ENCODE measurements around the gene TEPSIN.

TEPSIN gene

DNA sequence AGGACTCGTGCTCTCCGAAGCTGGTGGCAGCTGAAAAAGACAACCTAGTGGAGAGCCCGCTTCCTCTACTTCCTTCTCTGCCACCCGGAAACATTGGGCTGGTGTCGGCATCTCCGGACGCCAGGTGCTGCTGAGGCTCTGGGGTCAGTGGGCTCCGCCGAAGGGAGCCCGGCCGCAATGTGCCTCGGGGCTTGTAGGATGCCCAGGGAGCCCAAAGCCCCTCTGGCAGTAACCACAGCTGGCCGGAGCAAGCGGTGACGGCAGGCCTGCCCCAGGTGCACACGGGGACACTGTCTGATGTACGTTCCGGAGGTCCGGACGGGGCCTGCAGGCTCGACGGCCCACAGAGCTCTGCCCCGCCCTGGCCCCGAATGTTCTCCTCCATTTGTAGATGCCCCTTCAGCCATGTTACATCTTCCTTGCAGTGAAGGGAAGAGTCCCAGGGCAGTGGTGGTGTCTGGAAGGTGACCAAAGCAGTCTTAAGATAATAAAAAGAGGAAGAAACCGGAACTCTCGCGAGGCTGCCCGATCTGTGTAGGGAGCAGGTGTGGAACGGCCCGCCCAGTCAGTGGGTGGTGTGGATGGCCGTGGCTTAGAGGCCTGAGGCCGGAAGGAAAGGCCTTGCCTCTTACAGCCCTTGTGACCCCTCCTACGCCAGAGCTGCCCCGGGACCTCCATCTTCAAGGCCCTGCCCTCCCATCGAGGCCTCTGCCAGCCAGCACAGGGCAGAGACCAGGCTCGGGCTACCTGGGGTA lies 22.9 kb upstream of the TEPSIN start:
- TF ChIP-seq, protein P1, sequence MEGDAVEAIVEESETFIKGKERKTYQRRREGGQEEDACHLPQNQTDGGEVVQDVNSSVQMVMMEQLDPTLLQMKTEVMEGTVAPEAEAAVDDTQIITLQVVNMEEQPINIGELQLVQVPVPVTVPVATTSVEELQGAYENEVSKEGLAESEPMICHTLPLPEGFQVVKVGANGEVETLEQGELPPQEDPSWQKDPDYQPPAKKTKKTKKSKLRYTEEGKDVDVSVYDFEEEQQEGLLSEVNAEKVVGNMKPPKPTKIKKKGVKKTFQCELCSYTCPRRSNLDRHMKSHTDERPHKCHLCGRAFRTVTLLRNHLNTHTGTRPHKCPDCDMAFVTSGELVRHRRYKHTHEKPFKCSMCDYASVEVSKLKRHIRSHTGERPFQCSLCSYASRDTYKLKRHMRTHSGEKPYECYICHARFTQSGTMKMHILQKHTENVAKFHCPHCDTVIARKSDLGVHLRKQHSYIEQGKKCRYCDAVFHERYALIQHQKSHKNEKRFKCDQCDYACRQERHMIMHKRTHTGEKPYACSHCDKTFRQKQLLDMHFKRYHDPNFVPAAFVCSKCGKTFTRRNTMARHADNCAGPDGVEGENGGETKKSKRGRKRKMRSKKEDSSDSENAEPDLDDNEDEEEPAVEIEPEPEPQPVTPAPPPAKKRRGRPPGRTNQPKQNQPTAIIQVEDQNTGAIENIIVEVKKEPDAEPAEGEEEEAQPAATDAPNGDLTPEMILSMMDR (IDR thresholded peaks at IDR 0.05; ENCODE audit: low read depth, low read length, missing control alignments) = no peak
- DNase-seq (ENCODE audit: low read depth) = no peak
- H3K4me3 ChIP-seq (ENCODE audit: low read depth, low read length) = no peak overlapping the region

DNA sequence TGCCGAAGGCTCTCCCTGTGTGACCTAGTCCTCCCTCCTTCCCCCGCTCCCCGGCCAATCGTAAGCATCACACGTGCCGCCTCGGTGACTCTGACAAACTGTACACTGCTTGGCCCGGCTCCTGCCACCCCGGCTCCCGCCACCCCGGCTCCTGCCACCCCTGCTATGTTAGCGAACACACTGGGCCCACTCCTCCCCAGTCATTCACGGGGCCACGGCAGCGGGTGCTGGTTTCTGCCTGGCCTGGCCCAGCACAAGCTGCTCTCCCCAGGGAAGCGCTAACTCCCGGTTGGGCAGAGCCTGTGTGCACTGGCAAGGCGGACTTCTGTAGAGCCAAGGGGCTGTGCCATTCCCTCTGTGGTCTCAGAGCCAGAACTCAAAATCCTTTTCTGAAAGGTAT lies 22.2 kb upstream of the TEPSIN start:
- H3K4me3 ChIP-seq (ENCODE audit: low read depth, low read length) = no peak overlapping the region
- TF ChIP-seq, protein P1 (IDR thresholded peaks at IDR 0.05; ENCODE audit: low read depth, low read length, missing control alignments) = no peak

DNA sequence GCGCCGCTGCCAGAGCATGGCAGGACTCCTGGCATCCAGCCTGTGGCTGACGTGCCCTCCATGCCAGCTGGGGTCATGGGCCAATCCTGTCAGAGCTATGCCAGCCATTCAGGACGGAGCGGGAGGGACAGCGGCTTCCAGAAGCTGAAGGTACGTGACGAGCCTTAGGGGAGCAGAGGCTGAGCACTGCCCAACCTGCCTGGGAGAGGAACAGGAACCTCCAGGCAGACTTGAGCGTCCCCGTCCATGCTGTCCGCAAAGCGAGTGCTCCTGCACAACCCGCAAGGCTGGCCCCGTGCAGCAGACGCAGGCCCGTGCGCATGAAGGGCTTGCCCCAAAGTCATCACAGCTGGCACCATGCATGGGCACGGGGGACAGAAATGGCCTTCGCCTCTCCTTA lies 21.8 kb upstream of the TEPSIN start:
- TF ChIP-seq, protein P1 (IDR thresholded peaks at IDR 0.05; ENCODE audit: low read depth, low read length, missing control alignments) = no peak
- no peak for DNase-seq (ENCODE audit: low read depth)
- H3K4me3 ChIP-seq (ENCODE audit: low read depth, low read length) = no peak overlapping the region

More for the DNA sequence above, 22.2 kb upstream of the TEPSIN start:
- DNase-seq (ENCODE audit: low read depth) = no peak

DNA sequence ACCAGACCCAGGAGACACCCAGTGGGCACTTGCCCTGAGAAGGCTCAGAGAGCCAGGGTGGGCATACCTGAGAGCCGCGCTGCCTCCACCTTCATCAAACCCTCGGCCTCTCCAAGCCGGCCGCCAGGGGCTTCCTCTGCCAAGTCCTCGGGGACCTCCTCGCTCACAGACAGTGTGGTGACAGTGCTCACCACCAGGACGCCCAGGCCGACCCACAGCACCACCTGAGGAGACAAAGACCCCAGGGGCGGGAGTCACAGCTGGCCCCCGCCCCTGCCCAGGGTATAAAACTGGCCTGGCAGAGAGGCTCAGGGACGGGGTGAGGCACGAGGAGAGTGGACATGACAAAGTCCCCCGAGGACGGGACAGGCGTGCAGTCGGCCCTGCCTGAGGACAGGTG lies 21.3 kb upstream of the TEPSIN start:
- no peak for DNase-seq (ENCODE audit: low read depth)
- H3K4me3 ChIP-seq (ENCODE audit: low read depth, low read length) = no peak overlapping the region
- TF ChIP-seq, protein P1 (IDR thresholded peaks at IDR 0.05; ENCODE audit: low read depth, low read length, missing control alignments) = no peak

DNA sequence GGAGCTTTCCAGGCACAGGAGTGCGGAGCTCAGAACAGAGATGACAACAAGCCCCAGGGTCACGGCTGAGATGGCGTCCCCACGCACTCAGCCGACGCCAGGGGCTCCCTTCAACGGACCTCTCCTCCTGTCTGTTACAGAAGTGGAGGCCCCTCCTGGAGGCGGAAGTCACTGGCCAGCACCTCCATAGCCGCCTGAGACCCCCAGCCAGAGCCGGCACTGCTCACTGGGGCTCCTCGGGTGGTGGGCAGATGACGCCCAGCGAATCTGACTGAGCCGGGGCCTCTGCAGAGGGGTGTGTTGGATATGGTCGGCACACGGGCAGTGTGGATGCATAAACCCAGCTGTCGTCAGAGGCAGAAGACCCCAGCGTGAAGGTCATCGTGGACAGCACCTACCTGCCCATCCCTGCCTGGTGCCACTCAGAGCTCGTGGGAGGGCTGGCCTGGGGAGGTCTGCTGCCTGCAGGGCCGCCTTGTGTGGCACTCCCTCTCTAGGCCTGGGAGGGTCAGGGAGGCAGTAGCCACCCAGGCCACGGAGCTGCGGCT lies 20.3 kb upstream of the TEPSIN start:
- DNase-seq (ENCODE audit: low read depth) = no peak
- no peak overlapping the region for H3K4me3 ChIP-seq (ENCODE audit: low read depth, low read length)
- TF ChIP-seq, protein P1 (IDR thresholded peaks at IDR 0.05; ENCODE audit: low read depth, low read length, missing control alignments) = no peak

DNA sequence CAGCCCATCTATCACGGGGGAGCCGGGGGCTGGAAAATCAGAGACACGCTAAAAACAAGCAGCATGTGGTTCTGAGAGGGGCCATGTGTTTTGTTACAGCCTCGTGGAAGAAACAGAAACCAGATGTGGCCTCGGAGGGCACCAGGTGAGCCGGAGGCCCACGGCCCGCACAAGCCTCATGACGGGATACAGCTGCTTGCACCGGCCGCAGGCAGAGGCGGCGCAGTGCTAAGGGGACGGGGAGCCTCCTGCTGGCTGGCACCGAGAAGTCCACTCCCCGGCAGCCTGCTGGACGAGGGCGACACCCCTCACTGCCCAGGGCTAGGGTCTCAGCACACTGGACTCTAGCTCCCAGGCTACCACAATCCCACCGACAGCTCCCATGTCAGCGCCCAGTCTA lies 19.4 kb upstream of the TEPSIN start:
- H3K4me3 ChIP-seq (ENCODE audit: low read depth, low read length) = no peak overlapping the region
- DNase-seq (ENCODE audit: low read depth) = no peak
- TF ChIP-seq, protein P1 (IDR thresholded peaks at IDR 0.05; ENCODE audit: low read depth, low read length, missing control alignments) = no peak

DNA sequence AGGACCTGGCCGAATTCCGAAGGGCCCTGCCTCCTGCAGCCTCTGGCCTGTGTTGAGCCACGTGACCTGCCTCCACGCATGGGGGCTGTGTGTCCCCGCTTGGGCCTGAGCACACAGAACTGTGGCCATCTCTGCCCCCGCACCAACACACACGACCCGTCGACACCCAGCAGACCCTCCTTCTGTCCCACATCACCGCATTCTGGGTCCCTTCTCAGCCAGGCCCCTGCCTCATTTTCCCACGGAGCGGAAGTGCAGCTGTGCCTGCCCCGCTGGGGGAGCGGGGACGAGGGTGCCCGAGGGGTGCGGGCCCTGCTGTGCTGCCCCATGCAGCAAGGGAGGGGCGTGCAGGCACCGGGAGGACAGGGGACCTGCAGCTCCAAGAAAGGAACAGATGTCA lies 18.7 kb upstream of the TEPSIN start:
- DNase-seq (ENCODE audit: low read depth) = no peak
- TF ChIP-seq, protein P1 (IDR thresholded peaks at IDR 0.05; ENCODE audit: low read depth, low read length, missing control alignments) = no peak
- no peak overlapping the region for H3K4me3 ChIP-seq (ENCODE audit: low read depth, low read length)

All from GM12864 (cell line).